Measurements from ENCODE around the gene DDAH1.

DDAH1 gene

DNA sequence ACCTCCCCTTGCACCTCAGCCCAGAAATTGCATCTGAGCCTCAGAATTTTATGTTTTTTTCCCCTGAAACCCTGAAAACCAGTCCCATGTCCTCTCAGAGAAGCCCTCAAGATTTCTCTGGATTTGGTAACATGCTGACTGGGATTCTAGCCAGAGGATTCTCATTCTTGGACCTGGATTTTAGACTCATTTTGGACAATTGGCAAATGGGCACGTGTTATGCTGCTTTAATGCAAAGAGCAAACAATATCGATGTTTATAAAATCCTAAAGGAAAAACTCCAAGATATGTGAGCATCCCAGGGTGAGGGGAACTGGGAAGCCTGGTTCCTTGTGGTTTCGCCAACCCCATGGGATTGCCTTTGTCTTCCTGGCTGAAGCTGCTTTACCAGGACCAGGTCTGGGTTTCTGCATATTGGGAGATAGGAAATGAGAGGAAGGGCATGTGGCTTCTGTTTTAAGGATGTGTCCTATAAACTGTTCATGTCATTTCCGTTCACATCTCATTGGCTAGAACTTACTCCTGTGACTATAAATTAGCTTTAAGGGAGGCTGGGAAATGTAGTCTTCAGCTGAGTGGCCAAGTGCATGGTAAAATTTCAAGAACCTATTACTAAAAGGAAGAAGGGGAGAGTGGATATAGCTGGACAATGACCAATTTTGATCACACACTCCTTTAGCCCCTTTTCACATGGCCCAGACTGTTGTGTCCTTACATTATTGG, 161.4 kb downstream of the DDAH1 start:
- no peak for DNase-seq (ENCODE audit: low read depth in 2 of 2)

- no peak for DNase-seq (ENCODE audit: low read depth in 2 of 2)
These were observed 164.8 kb downstream of the DDAH1 start for GRCh38 chr1:85300140-85300539.

- peak in 1 of 2 donors; percentile 42 for DNase-seq (ENCODE audit: low read depth in 2 of 2)
These were observed 166.9 kb downstream of the DDAH1 start for GRCh38 chr1:85297855-85298629.

DNA sequence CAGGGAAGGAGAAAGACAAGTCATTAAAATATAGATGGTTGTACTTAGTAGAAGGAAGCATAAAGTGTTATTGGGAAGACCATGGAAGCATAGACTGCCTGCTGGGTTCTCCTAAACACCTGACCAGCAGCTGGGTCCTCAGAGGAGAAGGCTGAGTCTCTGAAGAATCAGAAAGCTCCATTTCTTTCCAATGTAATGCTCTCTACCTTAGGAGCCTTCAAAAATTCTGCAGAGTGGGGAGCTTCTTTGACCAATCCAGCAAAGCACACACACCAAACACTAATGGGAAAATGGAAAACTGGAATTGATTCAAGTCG, 167.5 kb downstream of the DDAH1 start:
- DNase-seq (ENCODE audit: low read depth in 2 of 2): no peak

DNA sequence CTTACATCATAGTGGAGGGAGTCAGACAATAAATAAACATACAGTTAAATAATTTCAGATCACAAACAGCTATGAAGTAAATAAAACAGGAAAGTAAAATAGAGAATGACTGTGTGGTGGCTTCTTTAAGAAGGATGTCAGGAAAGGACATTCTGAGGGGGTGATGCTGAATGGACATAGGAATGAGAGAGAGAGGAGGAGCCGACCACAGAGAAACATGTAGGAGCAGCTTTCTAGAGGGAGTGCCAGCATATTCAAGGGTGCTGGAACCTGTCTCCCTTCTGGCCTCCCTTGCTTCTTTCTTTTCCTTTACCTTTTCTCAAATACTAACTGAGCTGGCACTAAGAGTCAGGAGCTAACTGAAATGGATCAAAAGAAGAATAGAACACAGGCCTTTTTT, 168.0 kb downstream of the DDAH1 start:
- DNase-seq (ENCODE audit: low read depth in 2 of 2): no peak

DNA sequence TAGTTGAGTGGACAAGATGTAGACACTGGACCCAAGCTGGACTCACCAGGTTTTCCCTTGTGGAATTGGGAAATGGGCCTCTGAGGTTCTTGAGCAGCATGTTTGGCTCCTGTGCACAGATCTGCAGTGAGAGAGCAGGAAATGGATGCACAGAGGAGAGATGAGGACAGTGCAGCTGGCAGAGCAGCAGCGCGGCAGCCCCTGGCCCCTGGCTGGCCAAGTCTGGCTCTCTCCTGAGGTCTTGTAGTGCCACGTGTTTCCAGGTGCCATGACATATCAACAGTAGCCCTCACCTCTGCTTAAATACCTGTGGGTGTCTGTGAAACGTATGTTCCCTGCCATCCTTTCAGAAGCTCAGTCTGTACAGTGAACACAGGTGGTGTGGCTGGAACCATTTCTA, 169.3 kb downstream of the DDAH1 start:
- DNase-seq (ENCODE audit: low read depth in 2 of 2): no peak

- DNase-seq (ENCODE audit: low read depth in 2 of 2): no peak
These were observed 169.9 kb downstream of the DDAH1 start for GRCh38 chr1:85295006-85295431.

GRCh38 chr1:85290826-85291225, 174.1 kb downstream of the DDAH1 start:
- DNase-seq (ENCODE audit: low read depth in 2 of 2): no peak

DNA sequence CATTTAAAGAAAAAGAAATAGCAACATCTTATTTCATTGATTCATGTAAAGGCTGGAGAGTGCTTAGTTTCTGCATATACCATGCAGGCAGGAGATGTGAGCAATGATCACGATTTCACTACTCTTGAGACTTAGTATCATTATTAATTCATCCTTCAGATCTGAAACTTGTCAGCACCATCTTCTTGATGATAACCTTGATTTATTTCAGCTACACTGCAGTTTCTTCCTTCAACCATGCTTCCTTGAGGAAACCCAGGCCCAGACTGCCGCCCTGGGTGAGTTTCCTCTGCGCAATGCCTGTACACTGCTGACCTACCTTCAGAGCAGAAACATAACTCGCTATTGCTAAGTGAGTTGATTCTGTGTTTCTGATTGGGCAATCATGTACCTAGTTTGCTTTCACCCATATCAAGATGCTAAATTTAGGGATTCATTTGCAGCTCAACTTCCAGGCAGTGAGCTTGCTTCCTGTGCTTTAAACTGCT, 175.1 kb downstream of the DDAH1 start:
- DNase-seq (ENCODE audit: low read depth in 2 of 2): no peak

GRCh38 chr1:85289207-85289847, 175.6 kb downstream of the DDAH1 start:
- DNase-seq (ENCODE audit: low read depth in 2 of 2): no peak

- no peak for DNase-seq (ENCODE audit: low read depth in 2 of 2)
These were observed 180.8 kb downstream of the DDAH1 start for GRCh38 chr1:85284202-85284601.

GRCh38 chr1:85283475-85284199, 181.3 kb downstream of the DDAH1 start:
- DNase-seq (ENCODE audit: low read depth in 2 of 2): no peak

GRCh38 chr1:85282424-85282823, 182.5 kb downstream of the DDAH1 start:
- no peak for DNase-seq (ENCODE audit: low read depth in 2 of 2)

DNA sequence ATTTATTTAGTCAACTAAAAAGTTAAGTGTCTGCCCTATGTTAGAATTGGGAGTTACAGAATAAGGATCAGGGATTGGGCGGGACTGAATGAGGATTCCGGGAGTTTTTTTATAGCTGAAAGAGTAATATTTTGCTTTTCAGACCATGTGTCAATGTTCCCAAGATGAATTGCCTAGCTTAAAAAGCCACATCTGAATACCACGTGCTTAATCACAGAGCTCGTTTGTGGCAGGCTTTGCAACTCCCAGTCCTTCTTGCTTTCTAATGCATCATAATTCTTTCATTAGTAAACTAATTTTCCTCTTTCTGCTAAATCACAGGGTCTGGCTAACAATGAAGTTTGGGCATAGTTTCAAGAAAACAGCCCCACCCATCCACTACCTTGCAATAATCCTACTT, 184.3 kb downstream of the DDAH1 start:
- DNase-seq (ENCODE audit: low read depth in 2 of 2): no peak

DNA sequence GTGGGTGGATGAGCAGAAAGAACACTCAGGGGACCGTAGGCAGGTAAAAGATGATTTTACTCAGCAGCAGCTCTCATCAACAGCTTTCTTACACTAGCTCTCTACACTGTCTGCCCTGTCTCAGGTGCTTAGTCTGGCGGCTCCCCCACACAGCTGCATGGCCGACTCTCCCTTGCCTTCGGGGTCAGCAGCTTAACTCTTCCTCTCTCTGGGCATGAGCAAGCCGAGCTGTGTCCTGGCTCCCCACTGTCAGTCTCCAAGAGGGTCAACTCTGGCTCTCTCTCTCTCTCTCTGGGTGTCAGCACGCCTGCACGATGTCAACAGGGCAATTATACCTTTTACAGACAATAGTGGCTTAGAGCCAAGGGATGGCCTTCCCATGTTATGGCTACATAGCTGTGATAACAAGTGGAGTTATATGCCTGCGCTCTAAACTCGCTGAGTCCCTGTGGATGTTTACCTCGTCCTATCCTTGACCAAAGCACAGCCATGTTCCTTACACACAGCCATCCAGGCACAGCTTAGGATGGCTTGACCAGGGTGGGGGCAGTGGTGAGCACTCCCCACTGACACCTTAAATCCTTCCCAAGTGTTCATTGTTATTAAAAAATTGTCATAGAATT, 185.4 kb downstream of the DDAH1 start:
- DNase-seq (ENCODE audit: low read depth in 2 of 2): no peak

GRCh38 chr1:85278853-85279314, 186.1 kb downstream of the DDAH1 start:
- no peak for DNase-seq (ENCODE audit: low read depth in 2 of 2)

- DNase-seq (ENCODE audit: low read depth in 2 of 2): no peak
These were observed 187.2 kb downstream of the DDAH1 start for GRCh38 chr1:85277802-85278201.

GRCh38 chr1:85276978-85277639, 187.8 kb downstream of the DDAH1 start:
- no peak for DNase-seq (ENCODE audit: low read depth in 2 of 2)

DNA sequence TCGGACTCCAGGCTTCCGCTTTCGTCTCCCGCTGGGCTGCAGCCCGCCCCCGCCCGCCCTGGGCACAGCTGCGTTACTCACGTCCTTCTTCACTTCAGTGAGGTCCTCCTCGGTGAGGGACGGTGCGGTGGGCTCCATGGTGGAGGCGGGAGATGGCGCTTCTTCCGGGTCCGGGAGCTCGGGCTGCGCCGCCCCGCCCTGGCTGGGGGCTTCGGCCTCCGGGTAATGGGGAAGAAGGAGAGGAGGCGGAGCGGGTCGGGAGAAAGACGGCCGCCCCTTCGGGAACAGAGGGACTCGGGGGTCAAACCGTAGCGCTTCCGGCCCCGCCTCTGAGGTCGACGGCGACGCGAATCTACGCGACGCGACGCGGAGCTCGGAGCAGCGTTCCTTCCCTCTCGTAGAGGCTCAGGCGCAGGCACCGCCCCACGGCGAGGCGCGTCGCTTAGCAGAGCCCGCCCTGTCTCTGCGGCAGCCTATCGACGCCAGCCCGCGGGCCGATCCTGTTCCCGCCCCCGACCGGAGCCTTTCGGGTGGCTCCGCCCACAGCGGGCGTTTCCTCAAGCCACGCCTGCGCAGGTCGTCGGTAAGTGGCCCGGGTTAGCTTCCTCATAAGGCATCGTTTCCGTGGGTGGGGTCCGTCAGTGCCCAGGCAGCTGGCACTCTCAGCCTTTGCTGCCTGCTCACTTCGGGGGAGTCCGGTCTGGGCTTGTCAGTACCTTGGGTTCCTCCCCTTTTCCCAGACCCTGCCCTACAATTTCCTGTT, 188.6 kb downstream of the DDAH1 start, which contains the start of gene BCL10:
TSS of gene BCL10 (minus strand) at position 418 of the 763 bp plus-strand sequence. CDS start at position 138, 280 bp downstream.
- peak; percentile 89 to 92 for DNase-seq (ENCODE audit: low read depth in 2 of 2)

GRCh38 chr1:85275701-85276214, 189.2 kb downstream of the DDAH1 start:
- DNase-seq (ENCODE audit: low read depth in 2 of 2): no peak
